Activated naive CD4-positive, alpha-beta T cell treated with anti-CD3 and anti-CD28 coated beads for 36 hours (primary cell): ENCODE data around the gene SETD7. TPM values are rescaled to one million over a fixed set of nuclear protein-coding genes. Genes with fewer than 3 reads are reported as not detected.
"Not testable (repeated sequence)": the region's sequence is repeated elsewhere in the genome, so short reads cannot be mapped to it uniquely, and the experiment has no call there.

Source experiments
- CTCF ChIA-PET: fragments of 350-600 bp; sonication (Branson Sonifier 250); formaldehyde crosslinking; loops from one replicate; lab custom pipeline; 2021; ENCODE audit warnings: antibody characterized with exemption; lab: Charles Lee
- DNase-seq: peaks from one replicate; pipeline ENCODE4 v3.0.0-alpha.2; 2020
- H3K27ac Mint-ChIP-seq: one replicate; pipeline ENCODE4 v1.8.0; 2021; ENCODE audit warnings: mild to moderate bottlenecking, mixed read lengths
- H3K27me3 Mint-ChIP-seq: one replicate; pipeline ENCODE4 v1.8.0; 2021; ENCODE audit warnings: low read depth, mixed read lengths
- H3K36me3 Mint-ChIP-seq: one replicate; pipeline ENCODE4 v1.8.0; 2021; ENCODE audit warnings: low read depth, mixed read lengths
- H3K4me1 Mint-ChIP-seq: one replicate; pipeline ENCODE4 v1.8.0; 2021; ENCODE audit warnings: low read depth, mixed read lengths
- H3K4me3 Mint-ChIP-seq: one replicate; pipeline ENCODE4 v1.8.0; 2021; ENCODE audit warnings: mild to moderate bottlenecking, moderate library complexity, mixed read lengths
- H3K9me3 Mint-ChIP-seq: one replicate; pipeline ENCODE4 v1.8.0; 2021; ENCODE audit warnings: mixed read lengths
- intact Hi-C: fragments of 100-400 bp; cut with micrococcal nuclease; formaldehyde crosslinking; loops from one replicate; pipeline ENCODE4 v1.15.1; 2023
- total RNA-seq, 2 experiments: library from RNA; stranded (reverse); gene quantifications; one replicate each; pipeline ENCODE4 v1.2.3, GENCODE V29; 2021

SETD7 gene
- total RNA-seq, 2 experiments from 2014 or later = 12.4 to 12.5 TPM

GRCh38 chr4:139472852-139473251, 83.2 kb downstream of the SETD7 start:
- CTCF ChIA-PET = no interaction called here
- Mint-ChIP-seq H3K9me3 (peaks cover 9% of the 10 kb centered on the region), H3K36me3 (peaks cover 30% of the 10 kb centered on the region), H3K4me1 (peaks cover 5% of the 10 kb centered on the region), H3K27ac (no peak overlapping the region), H3K27me3 (no peaks in the 10 kb centered on the region), H3K4me3 (no peak overlapping the region)
- intact Hi-C loops = no loop called here
- DNase-seq = no peak

- intact Hi-C loops = no loop called here
- CTCF ChIA-PET = no interaction called here
- Mint-ChIP-seq H3K27ac (no peak overlapping the region), H3K4me1 (peaks cover 7% of the 10 kb centered on the region), H3K36me3 (peaks cover 33% of the 10 kb centered on the region), H3K9me3 (peaks cover 10% of the 10 kb centered on the region), H3K4me3 (no peak overlapping the region), H3K27me3 (no peaks in the 10 kb centered on the region)
- no peak for DNase-seq
These were observed 84.9 kb downstream of the SETD7 start for GRCh38 chr4:139470997-139471665.

- Mint-ChIP-seq H3K36me3 (peaks cover 33% of the 10 kb centered on the region), H3K27me3 (no peaks in the 10 kb centered on the region), H3K27ac (no peak overlapping the region), H3K4me3 (no peak overlapping the region), H3K9me3 (peaks cover 10% of the 10 kb centered on the region), H3K4me1 (peaks cover 7% of the 10 kb centered on the region)
- CTCF ChIA-PET = no interaction called here
- intact Hi-C loops = no loop called here
- no peak for DNase-seq
These were observed 85.7 kb downstream of the SETD7 start for GRCh38 chr4:139470295-139470694.

GRCh38 chr4:139469869-139470268, 86.2 kb downstream of the SETD7 start:
- Mint-ChIP-seq H3K4me1 (peaks cover 7% of the 10 kb centered on the region), H3K9me3 (peaks cover 10% of the 10 kb centered on the region), H3K27ac (no peak overlapping the region), H3K27me3 (no peaks in the 10 kb centered on the region), H3K36me3 (peaks cover 35% of the 10 kb centered on the region), H3K4me3 (no peak overlapping the region)
- no peak for DNase-seq
- CTCF ChIA-PET = no interaction called here
- intact Hi-C loops = no loop called here

- peaks cover 35% of the 10 kb centered on the region for H3K36me3 Mint-ChIP-seq
- peaks cover 10% of the 10 kb centered on the region for H3K9me3 Mint-ChIP-seq
- intact Hi-C loops = no loop called here
- no peak overlapping the region for H3K27ac Mint-ChIP-seq
- CTCF ChIA-PET = no interaction called here
- no peak for DNase-seq
- H3K27me3 Mint-ChIP-seq = no peaks in the 10 kb centered on the region
- peaks cover 7% of the 10 kb centered on the region for H3K4me1 Mint-ChIP-seq
- no peak overlapping the region for H3K4me3 Mint-ChIP-seq
These were observed 86.8 kb downstream of the SETD7 start for GRCh38 chr4:139469216-139469615.

GRCh38 chr4:139468756-139469155, 87.3 kb downstream of the SETD7 start:
- DNase-seq, H3K4me3 Mint-ChIP-seq, H3K9me3 Mint-ChIP-seq, CTCF ChIA-PET, H3K4me1 Mint-ChIP-seq, intact Hi-C loops, H3K27me3 Mint-ChIP-seq, H3K27ac Mint-ChIP-seq: not testable (repeated sequence)
- peaks cover 37% of the 10 kb centered on the region for H3K36me3 Mint-ChIP-seq

GRCh38 chr4:139465922-139466321, 90.1 kb downstream of the SETD7 start:
- DNase-seq = no peak
- Mint-ChIP-seq H3K27ac (no peak overlapping the region), H3K4me3 (no peak overlapping the region), H3K9me3 (peaks cover 4% of the 10 kb centered on the region), H3K36me3 (peaks cover 24% of the 10 kb centered on the region), H3K27me3 (no peaks in the 10 kb centered on the region), H3K4me1 (peaks cover 7% of the 10 kb centered on the region)
- intact Hi-C loops = no loop called here
- CTCF ChIA-PET = no interaction called here

- Mint-ChIP-seq H3K36me3 (peaks cover 26% of the 10 kb centered on the region), H3K4me1 (peaks cover 11% of the 10 kb centered on the region)
- H3K9me3 Mint-ChIP-seq, H3K27ac Mint-ChIP-seq, DNase-seq, CTCF ChIA-PET, H3K4me3 Mint-ChIP-seq, H3K27me3 Mint-ChIP-seq, intact Hi-C loops: not testable (repeated sequence)
These were observed 91.5 kb downstream of the SETD7 start for GRCh38 chr4:139464512-139464911.

GRCh38 chr4:139461022-139461628, 94.9 kb downstream of the SETD7 start:
- intact Hi-C loops = no loop called here
- Mint-ChIP-seq H3K4me1 (peaks cover 37% of the 10 kb centered on the region), H3K27me3 (no peaks in the 10 kb centered on the region), H3K27ac (no peak overlapping the region), H3K9me3 (no peaks in the 10 kb centered on the region), H3K4me3 (no peak overlapping the region), H3K36me3 (peaks cover 11% of the 10 kb centered on the region)
- no peak for DNase-seq
- CTCF ChIA-PET = interaction anchor here (0.6 kb wide), 1 partner anchor 75 kb away, joined by 3 read pairs; no protein-coding TSS in a partner anchor

GRCh38 chr4:139460565-139460964, 95.5 kb downstream of the SETD7 start:
- CTCF ChIA-PET = no interaction called here
- intact Hi-C loops = no loop called here
- Mint-ChIP-seq H3K36me3 (peaks cover 11% of the 10 kb centered on the region), H3K4me1 (peaks cover 43% of the 10 kb centered on the region), H3K27ac (no peak overlapping the region), H3K9me3 (no peaks in the 10 kb centered on the region), H3K4me3 (no peak overlapping the region), H3K27me3 (no peaks in the 10 kb centered on the region)
- no peak for DNase-seq

GRCh38 chr4:139458999-139459398, 97.0 kb downstream of the SETD7 start:
- no peak overlapping the region for H3K27ac Mint-ChIP-seq
- H3K4me3 Mint-ChIP-seq = no peak overlapping the region
- H3K4me1 Mint-ChIP-seq = peaks cover 51% of the 10 kb centered on the region
- CTCF ChIA-PET = interaction anchor here (0.6 kb wide), 1 partner anchor 100 kb away, joined by 4 read pairs; no protein-coding TSS in a partner anchor
- H3K9me3 Mint-ChIP-seq = no peaks in the 10 kb centered on the region
- peaks cover 9% of the 10 kb centered on the region for H3K36me3 Mint-ChIP-seq
- intact Hi-C loops = no loop called here
- no peak for DNase-seq
- no peaks in the 10 kb centered on the region for H3K27me3 Mint-ChIP-seq

- peaks cover 5% of the 10 kb centered on the region for H3K36me3 Mint-ChIP-seq
- DNase-seq = no peak
- no peaks in the 10 kb centered on the region for H3K9me3 Mint-ChIP-seq
- CTCF ChIA-PET = no interaction called here
- H3K27ac Mint-ChIP-seq = no peak overlapping the region
- intact Hi-C loops = no loop called here
- H3K27me3 Mint-ChIP-seq = no peaks in the 10 kb centered on the region
- H3K4me3 Mint-ChIP-seq = no peak overlapping the region
- peaks cover 51% of the 10 kb centered on the region for H3K4me1 Mint-ChIP-seq
These were observed 97.5 kb downstream of the SETD7 start for GRCh38 chr4:139458543-139458942.

GRCh38 chr4:139457318-139457717, 98.7 kb downstream of the SETD7 start:
- DNase-seq = no peak
- no peaks in the 10 kb centered on the region for H3K27me3 Mint-ChIP-seq
- CTCF ChIA-PET = interaction anchor here (0.7 kb wide), 1 partner anchor 20 kb away, joined by 3 read pairs; no protein-coding TSS in a partner anchor
- peaks cover 5% of the 10 kb centered on the region for H3K36me3 Mint-ChIP-seq
- H3K9me3 Mint-ChIP-seq = no peaks in the 10 kb centered on the region
- H3K4me3 Mint-ChIP-seq = no peak overlapping the region
- no peak overlapping the region for H3K27ac Mint-ChIP-seq
- intact Hi-C loops = no loop called here
- H3K4me1 Mint-ChIP-seq = peaks cover 56% of the 10 kb centered on the region
